Measurements from ENCODE around the gene TUBA4B. TPM values are rescaled to one million over a fixed set of nuclear protein-coding genes. Genes with fewer than 3 reads are reported as not detected.

Gene TUBA4B
- total RNA-seq, 2 experiments from 2014 or later, result not detected

DNA sequence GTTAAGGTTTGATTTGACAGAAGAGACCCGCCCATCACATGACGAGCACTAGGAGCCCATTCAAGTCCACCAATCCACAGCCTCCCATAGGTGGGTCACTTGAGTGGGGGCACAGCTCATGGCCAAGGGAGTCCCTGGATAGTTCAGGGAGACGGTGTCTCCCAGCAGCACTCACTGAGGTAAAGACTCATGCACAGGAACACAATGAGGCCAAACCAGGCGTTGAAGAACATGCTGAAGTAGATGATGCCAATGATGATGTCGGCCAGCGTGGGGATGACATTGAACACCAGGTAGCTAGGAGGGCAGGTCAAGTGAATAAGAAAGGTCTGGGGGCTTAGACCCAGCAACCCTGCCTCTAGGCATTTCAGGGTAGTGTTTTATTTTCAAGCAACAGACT lies 38.3 kb upstream of the TUBA4B start:
- POLR2A ChIA-PET, result interaction anchor here (0.6 to 0.8 kb wide), 2 partner anchors 14 to 38 kb away, joined by 3 to 10 read pairs; partner anchors contain the start of gene TUBA4B

GRCh38 chr2:219215871-219216534 lies 37.0 kb upstream of the TUBA4B start:
- ChIA-PET POLR2A (no interaction called here), CTCF (interaction anchor here (1.3 to 2.5 kb wide), 2 partner anchors 44 to 57 kb away, joined by 3 to 12 read pairs; no protein-coding TSS in a partner anchor)

More for the DNA sequence above, 38.3 kb upstream of the TUBA4B start:
- CTCF ChIA-PET, result interaction anchor here (0.7 kb wide), 1 partner anchor 39 kb away, joined by 3 read pairs; no protein-coding TSS in a partner anchor

GRCh38 chr2:219216535-219216915 lies 36.5 kb upstream of the TUBA4B start:
- POLR2A ChIA-PET, result no interaction called here
- CTCF ChIA-PET, result interaction anchor here (1.3 to 2.5 kb wide), 3 partner anchors 8 to 57 kb away, joined by 3 to 12 read pairs (median 7); no protein-coding TSS in a partner anchor

GRCh38 chr2:219218217-219218731 lies 34.8 kb upstream of the TUBA4B start:
- ChIA-PET POLR2A (interaction anchor here (0.6 to 3.1 kb wide), 10 partner anchors 10 to 77 kb away, joined by 3 to 23 read pairs (median 6); partner anchors contain the start of genes ANKZF1, ATG9A, GLB1L and STK16), CTCF (interaction anchor here (1.1 to 3.7 kb wide), 10 partner anchors 9 to 159 kb away, joined by 3 to 14 read pairs (median 6); partner anchors contain the start of genes DNAJB2 and ZFAND2B)

GRCh38 chr2:219218732-219219701 lies 34.0 kb upstream of the TUBA4B start, which contains the start of gene ABCB6:
ABCB6 (minus strand) TSS chr2:219218958; CDS start chr2:219218673, 285 bp downstream.
- CTCF ChIA-PET, result interaction anchor here (1.2 to 3.7 kb wide), 8 partner anchors 8 to 160 kb away, joined by 4 to 14 read pairs (median 6); partner anchors contain the start of genes ANKZF1, ATG9A and DNAJB2
- POLR2A ChIA-PET, result interaction anchor here (0.5 to 3.1 kb wide), 17 partner anchors 10 to 76 kb away, joined by 3 to 23 read pairs (median 6); partner anchors contain the start of genes ANKZF1, ATG9A, CNPPD1 and DNAJB2

- POLR2A ChIA-PET, result interaction anchor here (0.9 to 3.1 kb wide), 10 partner anchors 10 to 65 kb away, joined by 3 to 23 read pairs (median 5); partner anchors contain the start of genes ANKZF1, ATG9A, CNPPD1 and GLB1L
- CTCF ChIA-PET, result interaction anchor here (1.8 to 3.7 kb wide), 4 partner anchors 7 to 58 kb away, joined by 4 to 14 read pairs (median 6); partner anchors contain the start of genes ANKZF1, ATG9A and DNAJB2
Observed at GRCh38 chr2:219219784-219220532, 33.1 kb upstream of the TUBA4B start.

GRCh38 chr2:219220652-219221402 lies 32.2 kb upstream of the TUBA4B start:
- ChIA-PET POLR2A (interaction anchor here (0.5 to 1.4 kb wide), 2 partner anchors 14 to 44 kb away, joined by 3 to 5 read pairs; partner anchors contain the start of genes CNPPD1 and ZFAND2B), CTCF (interaction anchor here (0.7 to 3.7 kb wide), 3 partner anchors 8 to 57 kb away, joined by 3 to 14 read pairs (median 5); partner anchors contain the start of genes ANKZF1, ATG9A and DNAJB2)

DNA sequence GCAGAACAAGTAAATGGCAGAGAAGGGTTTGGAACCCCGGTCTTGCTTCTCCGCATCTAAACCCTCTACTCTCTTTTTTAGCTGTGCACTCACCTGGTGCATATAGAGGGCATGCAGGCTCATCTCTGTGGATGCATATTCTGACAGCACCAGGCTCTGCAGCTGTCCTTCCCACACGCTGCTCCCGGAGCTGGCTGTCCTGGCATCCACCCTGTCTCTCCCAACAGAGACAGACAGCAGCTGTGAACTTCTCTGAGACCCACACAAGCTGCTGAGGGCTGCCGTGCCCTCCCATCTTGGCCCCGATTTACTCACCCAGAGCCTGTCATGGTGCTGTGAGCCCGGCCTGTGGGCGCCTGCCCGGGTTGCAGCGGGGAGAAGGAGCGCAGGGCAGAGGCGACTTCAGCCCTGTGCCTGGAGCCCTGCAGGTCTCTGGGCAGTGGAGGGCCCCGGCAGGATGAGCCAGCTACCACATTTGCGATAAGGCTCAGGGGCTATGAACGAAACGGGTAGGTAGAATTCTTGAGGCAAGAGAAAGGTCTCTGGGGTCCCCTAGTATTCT lies 31.0 kb upstream of the TUBA4B start:
- CTCF ChIA-PET, result interaction anchor here (0.7 kb wide), 1 partner anchor 10 kb away, joined by 3 read pairs; no protein-coding TSS in a partner anchor
- POLR2A ChIA-PET, result interaction anchor here (1.1 to 1.4 kb wide), 2 partner anchors 16 to 27 kb away, joined by 4 to 5 read pairs; partner anchors contain the start of gene ZFAND2B

DNA sequence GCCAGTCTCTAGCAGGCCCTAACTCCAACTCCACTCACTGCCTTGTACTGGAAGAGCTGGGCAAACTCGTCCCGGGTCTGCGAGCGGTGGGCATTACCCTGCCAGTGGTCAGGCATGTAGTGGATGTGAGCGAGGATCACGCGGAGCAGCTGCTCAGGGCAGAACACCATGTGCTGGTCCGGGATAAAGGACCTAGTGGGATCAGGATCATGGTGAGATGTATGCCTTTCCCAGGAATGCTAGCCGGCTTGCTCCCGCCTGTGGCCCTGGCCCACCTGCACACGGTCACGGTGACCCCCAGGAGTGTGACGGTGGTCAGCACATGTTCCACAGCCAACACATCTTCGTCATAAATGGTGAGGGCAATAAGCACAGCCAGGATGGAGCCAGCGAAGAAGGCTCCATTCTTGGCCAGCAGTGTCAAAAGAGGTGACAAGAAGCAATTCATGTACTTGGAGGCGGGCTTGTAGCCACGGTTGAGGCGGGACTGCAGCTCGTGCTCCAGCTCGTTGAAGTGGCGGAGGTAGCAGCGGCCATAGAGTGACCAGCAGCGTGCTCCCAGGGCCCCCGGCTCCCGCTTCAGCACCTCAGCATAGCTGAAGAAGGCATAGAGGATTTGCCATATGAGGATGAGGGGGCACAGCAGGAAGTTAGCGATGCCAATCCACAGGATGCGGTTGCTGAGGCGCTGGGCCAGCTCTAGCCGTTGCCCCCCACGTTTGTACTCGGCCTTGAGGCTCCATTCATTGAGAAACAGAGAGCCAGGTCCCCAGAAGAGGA lies 29.0 kb upstream of the TUBA4B start:
- ChIA-PET POLR2A (no interaction called here), CTCF (interaction anchor here (0.6 kb wide), 1 partner anchor 47 kb away, joined by 3 read pairs; the partner anchor contains the start of gene CNPPD1)

GRCh38 chr2:219225350-219225749 lies 27.7 kb upstream of the TUBA4B start:
- CTCF ChIA-PET, result no interaction called here
- POLR2A ChIA-PET, result no interaction called here

DNA sequence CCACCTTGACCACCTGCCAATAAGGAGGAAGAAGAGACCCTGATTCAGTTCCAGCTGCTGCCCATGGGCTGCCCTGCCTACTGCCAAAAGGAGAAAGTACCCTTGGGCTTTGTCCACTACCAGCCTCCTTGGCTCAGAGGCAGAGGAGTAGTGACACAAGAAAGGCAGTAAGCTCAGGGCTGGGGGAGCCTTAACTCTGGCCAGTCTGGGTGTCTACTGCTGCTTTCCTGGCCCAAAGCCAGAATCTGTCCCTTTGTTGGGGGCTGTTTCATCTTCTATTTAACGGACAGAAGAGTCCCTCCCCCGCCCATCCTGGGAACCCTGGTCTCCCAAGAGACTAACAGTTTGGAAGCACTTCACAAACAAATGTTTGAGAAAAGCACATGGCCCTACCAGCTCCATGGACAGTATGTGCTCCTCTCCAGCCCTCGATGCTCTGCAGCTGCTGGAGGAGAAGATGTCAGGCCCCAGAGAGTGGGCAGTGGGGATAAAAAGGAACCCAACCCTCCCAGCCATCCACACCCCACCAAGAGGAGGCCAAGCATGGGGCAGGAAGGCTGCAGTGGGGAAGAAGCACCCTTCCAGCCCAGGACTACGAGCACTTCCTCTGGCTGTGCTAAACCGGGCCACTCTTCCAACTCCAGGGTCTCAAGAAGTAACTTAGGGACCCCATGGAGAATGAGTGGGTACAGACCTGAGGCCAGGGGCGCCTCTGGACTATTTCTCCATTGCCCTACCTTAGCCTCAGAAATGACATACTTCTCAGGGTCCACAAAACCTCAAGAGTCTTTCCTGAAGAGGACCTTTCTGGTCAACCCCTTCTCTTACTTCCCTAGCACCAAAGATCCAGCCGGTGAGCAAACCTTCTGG lies 24.8 kb upstream of the TUBA4B start:
- POLR2A ChIA-PET, result interaction anchor here (0.7 to 2.7 kb wide), 14 partner anchors 10 to 68 kb away, joined by 3 to 38 read pairs (median 6); partner anchors contain the start of genes ABCB6, DNAJB2, GLB1L and NHEJ1
- CTCF ChIA-PET, result interaction anchor here (0.9 to 2.5 kb wide), 8 partner anchors 9 to 69 kb away, joined by 3 to 9 read pairs (median 5); partner anchors contain the start of genes ABCB6, GLB1L and STK16

DNA sequence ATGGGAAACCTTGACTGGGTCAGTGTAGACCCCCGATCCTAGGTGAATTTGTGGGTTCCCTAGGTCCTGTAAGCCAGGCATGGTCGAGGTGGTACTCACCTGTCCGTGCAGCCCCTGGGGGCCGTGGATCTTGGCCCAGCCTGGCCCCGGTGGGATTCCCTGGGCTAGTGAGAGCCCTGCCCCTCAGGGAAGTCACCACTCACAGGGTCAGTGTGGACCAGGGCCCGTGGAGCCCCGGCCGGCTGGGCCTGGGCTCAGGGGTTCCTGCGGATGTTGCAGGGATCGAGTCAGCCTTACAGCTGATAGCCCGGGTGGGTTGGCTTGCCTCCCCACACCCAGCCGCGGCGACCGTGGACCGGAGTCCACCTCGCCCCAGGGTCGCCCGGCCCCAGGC lies 24.1 kb upstream of the TUBA4B start:
- POLR2A ChIA-PET, result interaction anchor here (0.7 to 2.7 kb wide), 12 partner anchors 10 to 69 kb away, joined by 3 to 38 read pairs (median 8); partner anchors contain the start of genes ABCB6, DNAJB2, GLB1L and NHEJ1

DNA sequence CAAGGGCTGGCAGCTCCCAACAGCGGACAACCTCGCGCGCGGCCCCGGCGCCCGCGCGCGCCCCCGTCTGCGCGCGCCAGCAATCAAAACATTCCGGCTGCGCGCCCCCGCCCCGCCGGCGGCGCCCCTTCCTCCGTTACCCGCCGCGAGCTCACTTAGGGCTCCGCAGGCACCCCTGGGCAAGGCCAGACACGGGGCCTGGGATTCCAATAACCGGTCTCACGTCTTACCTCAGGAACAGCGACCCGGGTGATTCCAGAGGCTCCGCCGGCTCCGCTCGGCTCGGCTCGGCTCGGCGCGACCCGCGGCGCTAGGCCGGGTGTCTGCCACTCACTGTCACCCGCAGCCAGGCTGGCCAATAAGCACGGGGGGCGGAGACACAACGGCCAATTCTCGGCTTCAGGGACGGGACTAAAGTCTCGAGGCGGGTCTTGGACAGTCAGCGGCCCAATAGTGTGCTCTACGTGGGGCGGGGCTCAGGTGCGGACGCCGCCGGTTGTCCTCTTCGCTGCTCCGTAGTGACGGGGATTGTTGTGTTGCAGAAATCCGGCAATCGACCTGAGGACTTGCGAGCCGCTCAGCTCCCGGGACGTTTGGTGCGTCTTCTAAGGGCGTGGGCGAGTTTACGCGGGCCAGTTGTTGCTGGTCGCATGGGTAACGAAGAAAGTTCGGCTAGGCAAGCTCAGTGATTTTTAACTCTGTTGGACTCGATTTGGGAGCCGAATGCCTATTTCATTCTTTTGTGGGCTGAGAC lies 23.6 kb upstream of the TUBA4B start, which contains the start of the genes ANKZF1 and ATG9A:
TSS of gene ANKZF1 (plus strand) at position 502 of the 754 bp plus-strand sequence. CDS start 452 bp downstream, outside the sequence.
TSS of gene ATG9A (minus strand) at position 332 of the 754 bp plus-strand sequence. CDS start 1,612 bp downstream, outside the sequence.
- ChIA-PET POLR2A (interaction anchor here (0.7 to 2.7 kb wide), 16 partner anchors 10 to 333 kb away, joined by 3 to 38 read pairs (median 6); partner anchors contain the start of genes ABCB6, DNAJB2, GLB1L and NHEJ1), CTCF (interaction anchor here (0.6 to 1.9 kb wide), 11 partner anchors 10 to 69 kb away, joined by 3 to 6 read pairs (median 5); partner anchors contain the start of genes ABCB6, CNPPD1, DNAJB2 and GLB1L)

More for the DNA sequence above, 24.1 kb upstream of the TUBA4B start:
- CTCF ChIA-PET, result interaction anchor here (1.0 to 1.4 kb wide), 5 partner anchors 9 to 59 kb away, joined by 3 to 6 read pairs (median 5); partner anchors contain the start of genes ABCB6, GLB1L, SLC23A3 and STK16

Data from activated CD8-positive, alpha-beta memory T cell treated with anti-CD3 and anti-CD28 coated beads for 36 hours (primary cell).